Measurements from ENCODE around the gene ZIM2. TPM values are rescaled to one million over a fixed set of nuclear protein-coding genes. Genes with fewer than 3 reads are reported as not detected.

ZIM2 gene
- total and polyA plus RNA-seq, 10 of the 15 experiments (the other 5 are each of a cell fraction or from before 2014, with no cell fraction given), result not detected

GRCh38 chr19:56874530-56874929, 34.0 kb upstream of the ZIM2 start:
- intact Hi-C loops (cut with micrococcal nuclease; ENCODE audit: unreplicated experiment), result no loop called here
- Histone ChIP-seq H4K20me1 (ENCODE audit: control insufficient read depth, insufficient read depth) (no peaks in the 10 kb centered on the region), H3K79me2 (ENCODE audit: control insufficient read depth, insufficient read depth, low read length) (no peaks in the 10 kb centered on the region), H3K4me2 (ENCODE audit: control insufficient read depth, insufficient read depth) (no peak overlapping the region), H3K9ac (ENCODE audit: control insufficient read depth, insufficient read depth, low read length) (no peak overlapping the region), H3K36me3 (ENCODE audit: control insufficient read depth in 2 of 2, insufficient read depth in 2 of 2, low read length in 1 of 2) (no peaks in the 10 kb centered on the region), H3K27me3 (replicated peaks in 1 of 2; ENCODE audit: control insufficient read depth in 2 of 2, insufficient read depth in 2 of 2, low read length in 1 of 2) (no peaks in the 10 kb centered on the region), H3K4me3 (no peak overlapping the region), H2AFZ (ENCODE audit: control insufficient read depth, low read depth, low read length) (no peak overlapping the region), H3K4me1 (ENCODE audit: control insufficient read depth, insufficient read depth, low read length) (no peaks in the 10 kb centered on the region), H3K9me3 (replicated peaks; ENCODE audit: control insufficient read depth, insufficient read depth, low read length) (no peaks in the 10 kb centered on the region; the same call in 1 of the 3 replicates), H3K27ac (ENCODE audit: control insufficient read depth, insufficient read depth) (no peak overlapping the region)
- in situ Hi-C loops (cut with MboI), result no loop called here
- CTCF ChIA-PET, result no interaction called here
- ATAC-seq, result no peak
- FAIRE-seq, result no peak
- DNase-seq (ENCODE audit: low read depth, low spot score), result no peak
- RAD21 ChIA-PET (ENCODE audit: unreplicated experiment), result no interaction called here
- POLR2A ChIA-PET, result no interaction called here
- no TSS peak for BruUV-seq (replicated peaks)
- WGBS (ENCODE audit: insufficient coverage, insufficient replicate concordance, low lambda C conversion rate, missing lambda C conversion rate), result 1% methylated on average over 4 of the region's 4 CpGs
- SMC1A ChIA-PET (ENCODE audit: uncharacterized antibody, unreplicated experiment), result no interaction called here
- TF ChIP-seq SIX5 (IDR thresholded peaks at IDR 0.05; ENCODE audit: low read depth, low read length, severe bottlenecking) (no peak), NFIC (IDR thresholded peaks at IDR 0.05; ENCODE audit: low read depth, low read length) (no peak), HDAC6 (IDR thresholded peaks at IDR 0.05; ENCODE audit: unreplicated experiment) (no peak), IRF4 (IDR thresholded peaks at IDR 0.05; ENCODE audit: low read depth, low read length) (no peak), CEBPB (IDR thresholded peaks at IDR 0.05; ENCODE audit: borderline replicate concordance in 1 of 2, low read depth in 2 of 2, low read length in 2 of 2) (no peak), TCF7 (IDR thresholded peaks at IDR 0.05; ENCODE audit: borderline replicate concordance) (no peak), TCF12 (IDR thresholded peaks at IDR 0.05; ENCODE audit: low read depth, low read length) (no peak), MXI1 (IDR thresholded peaks at IDR 0.05; ENCODE audit: low read depth, low read length) (no peak), YBX1 (IDR thresholded peaks at IDR 0.05) (no peak)
- TF ChIP-seq, protein P1, sequence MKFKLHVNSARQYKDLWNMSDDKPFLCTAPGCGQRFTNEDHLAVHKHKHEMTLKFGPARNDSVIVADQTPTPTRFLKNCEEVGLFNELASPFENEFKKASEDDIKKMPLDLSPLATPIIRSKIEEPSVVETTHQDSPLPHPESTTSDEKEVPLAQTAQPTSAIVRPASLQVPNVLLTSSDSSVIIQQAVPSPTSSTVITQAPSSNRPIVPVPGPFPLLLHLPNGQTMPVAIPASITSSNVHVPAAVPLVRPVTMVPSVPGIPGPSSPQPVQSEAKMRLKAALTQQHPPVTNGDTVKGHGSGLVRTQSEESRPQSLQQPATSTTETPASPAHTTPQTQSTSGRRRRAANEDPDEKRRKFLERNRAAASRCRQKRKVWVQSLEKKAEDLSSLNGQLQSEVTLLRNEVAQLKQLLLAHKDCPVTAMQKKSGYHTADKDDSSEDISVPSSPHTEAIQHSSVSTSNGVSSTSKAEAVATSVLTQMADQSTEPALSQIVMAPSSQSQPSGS (IDR thresholded peaks at IDR 0.05; ENCODE audit: low read length), result no peak
- TF ChIP-seq, protein P2, sequence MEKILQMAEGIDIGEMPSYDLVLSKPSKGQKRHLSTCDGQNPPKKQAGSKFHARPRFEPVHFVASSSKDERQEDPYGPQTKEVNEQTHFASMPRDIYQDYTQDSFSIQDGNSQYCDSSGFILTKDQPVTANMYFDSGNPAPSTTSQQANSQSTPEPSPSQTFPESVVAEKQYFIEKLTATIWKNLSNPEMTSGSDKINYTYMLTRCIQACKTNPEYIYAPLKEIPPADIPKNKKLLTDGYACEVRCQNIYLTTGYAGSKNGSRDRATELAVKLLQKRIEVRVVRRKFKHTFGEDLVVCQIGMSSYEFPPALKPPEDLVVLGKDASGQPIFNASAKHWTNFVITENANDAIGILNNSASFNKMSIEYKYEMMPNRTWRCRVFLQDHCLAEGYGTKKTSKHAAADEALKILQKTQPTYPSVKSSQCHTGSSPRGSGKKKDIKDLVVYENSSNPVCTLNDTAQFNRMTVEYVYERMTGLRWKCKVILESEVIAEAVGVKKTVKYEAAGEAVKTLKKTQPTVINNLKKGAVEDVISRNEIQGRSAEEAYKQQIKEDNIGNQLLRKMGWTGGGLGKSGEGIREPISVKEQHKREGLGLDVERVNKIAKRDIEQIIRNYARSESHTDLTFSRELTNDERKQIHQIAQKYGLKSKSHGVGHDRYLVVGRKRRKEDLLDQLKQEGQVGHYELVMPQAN (conservative IDR thresholded peaks at IDR 0.05), result no peak
- TF ChIP-seq, protein P3, sequence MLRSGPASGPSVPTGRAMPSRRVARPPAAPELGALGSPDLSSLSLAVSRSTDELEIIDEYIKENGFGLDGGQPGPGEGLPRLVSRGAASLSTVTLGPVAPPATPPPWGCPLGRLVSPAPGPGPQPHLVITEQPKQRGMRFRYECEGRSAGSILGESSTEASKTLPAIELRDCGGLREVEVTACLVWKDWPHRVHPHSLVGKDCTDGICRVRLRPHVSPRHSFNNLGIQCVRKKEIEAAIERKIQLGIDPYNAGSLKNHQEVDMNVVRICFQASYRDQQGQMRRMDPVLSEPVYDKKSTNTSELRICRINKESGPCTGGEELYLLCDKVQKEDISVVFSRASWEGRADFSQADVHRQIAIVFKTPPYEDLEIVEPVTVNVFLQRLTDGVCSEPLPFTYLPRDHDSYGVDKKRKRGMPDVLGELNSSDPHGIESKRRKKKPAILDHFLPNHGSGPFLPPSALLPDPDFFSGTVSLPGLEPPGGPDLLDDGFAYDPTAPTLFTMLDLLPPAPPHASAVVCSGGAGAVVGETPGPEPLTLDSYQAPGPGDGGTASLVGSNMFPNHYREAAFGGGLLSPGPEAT (IDR thresholded peaks at IDR 0.05; ENCODE audit: low read depth), result no peak
- TF ChIP-seq, protein P4, sequence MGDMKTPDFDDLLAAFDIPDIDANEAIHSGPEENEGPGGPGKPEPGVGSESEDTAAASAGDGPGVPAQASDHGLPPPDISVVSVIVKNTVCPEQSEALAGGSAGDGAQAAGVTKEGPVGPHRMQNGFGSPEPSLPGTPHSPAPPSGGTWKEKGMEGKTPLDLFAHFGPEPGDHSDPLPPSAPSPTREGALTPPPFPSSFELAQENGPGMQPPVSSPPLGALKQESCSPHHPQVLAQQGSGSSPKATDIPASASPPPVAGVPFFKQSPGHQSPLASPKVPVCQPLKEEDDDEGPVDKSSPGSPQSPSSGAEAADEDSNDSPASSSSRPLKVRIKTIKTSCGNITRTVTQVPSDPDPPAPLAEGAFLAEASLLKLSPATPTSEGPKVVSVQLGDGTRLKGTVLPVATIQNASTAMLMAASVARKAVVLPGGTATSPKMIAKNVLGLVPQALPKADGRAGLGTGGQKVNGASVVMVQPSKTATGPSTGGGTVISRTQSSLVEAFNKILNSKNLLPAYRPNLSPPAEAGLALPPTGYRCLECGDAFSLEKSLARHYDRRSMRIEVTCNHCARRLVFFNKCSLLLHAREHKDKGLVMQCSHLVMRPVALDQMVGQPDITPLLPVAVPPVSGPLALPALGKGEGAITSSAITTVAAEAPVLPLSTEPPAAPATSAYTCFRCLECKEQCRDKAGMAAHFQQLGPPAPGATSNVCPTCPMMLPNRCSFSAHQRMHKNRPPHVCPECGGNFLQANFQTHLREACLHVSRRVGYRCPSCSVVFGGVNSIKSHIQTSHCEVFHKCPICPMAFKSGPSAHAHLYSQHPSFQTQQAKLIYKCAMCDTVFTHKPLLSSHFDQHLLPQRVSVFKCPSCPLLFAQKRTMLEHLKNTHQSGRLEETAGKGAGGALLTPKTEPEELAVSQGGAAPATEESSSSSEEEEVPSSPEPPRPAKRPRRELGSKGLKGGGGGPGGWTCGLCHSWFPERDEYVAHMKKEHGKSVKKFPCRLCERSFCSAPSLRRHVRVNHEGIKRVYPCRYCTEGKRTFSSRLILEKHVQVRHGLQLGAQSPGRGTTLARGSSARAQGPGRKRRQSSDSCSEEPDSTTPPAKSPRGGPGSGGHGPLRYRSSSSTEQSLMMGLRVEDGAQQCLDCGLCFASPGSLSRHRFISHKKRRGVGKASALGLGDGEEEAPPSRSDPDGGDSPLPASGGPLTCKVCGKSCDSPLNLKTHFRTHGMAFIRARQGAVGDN (IDR thresholded peaks at IDR 0.05), result no peak
- TF ChIP-seq, protein P5, sequence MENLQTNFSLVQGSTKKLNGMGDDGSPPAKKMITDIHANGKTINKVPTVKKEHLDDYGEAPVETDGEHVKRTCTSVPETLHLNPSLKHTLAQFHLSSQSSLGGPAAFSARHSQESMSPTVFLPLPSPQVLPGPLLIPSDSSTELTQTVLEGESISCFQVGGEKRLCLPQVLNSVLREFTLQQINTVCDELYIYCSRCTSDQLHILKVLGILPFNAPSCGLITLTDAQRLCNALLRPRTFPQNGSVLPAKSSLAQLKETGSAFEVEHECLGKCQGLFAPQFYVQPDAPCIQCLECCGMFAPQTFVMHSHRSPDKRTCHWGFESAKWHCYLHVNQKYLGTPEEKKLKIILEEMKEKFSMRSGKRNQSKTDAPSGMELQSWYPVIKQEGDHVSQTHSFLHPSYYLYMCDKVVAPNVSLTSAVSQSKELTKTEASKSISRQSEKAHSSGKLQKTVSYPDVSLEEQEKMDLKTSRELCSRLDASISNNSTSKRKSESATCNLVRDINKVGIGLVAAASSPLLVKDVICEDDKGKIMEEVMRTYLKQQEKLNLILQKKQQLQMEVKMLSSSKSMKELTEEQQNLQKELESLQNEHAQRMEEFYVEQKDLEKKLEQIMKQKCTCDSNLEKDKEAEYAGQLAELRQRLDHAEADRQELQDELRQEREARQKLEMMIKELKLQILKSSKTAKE (IDR thresholded peaks at IDR 0.05; ENCODE audit: low read depth, poor library complexity, severe bottlenecking), result no peak
